Measurements from ENCODE around the gene LYPLA2.

The LYPLA2 gene

DNA sequence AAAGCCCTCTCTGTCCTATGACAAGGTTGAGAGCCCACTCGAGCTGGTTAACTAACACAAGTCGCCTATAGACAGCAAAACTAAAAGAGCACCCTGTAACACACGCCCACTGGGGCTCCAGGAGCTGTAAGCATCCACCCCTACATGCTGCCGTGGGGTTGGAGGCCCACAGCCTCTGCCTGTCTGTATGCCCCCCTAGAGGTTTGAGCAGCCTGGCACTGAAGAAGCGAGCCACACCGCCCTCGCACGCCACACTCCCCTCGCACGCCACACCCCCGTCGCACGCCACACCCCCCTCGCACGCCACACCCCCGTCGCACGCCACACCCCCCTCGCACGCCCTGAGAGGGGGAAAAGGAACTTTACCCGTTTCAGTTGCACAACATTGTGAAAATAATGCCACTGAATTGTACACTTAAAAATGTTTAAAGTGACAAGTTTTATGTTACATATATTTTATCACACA, 47.5 kb downstream of the LYPLA2 start:
- DNase-seq: peak; percentile 23

DNA sequence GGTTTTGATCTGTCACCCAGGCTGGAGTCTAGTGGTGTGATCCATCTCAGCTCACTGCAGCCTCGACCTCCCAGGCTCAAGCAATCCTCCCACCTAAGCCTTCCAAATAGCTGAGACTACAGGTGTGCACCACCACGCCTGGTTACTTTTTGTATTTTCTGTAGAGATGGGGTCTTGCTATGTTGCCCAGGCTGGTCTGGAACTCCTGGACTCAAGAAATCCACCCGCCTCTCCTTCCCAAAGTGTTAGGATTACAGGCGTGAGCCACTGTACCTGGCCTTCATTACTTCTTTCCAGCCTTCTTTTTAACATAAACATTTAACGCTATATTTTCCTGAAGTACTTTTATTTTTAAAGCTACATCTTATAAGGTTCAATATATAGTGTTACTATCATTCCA, 52.7 kb downstream of the LYPLA2 start:
- DNase-seq: no peak
